Neural cell (in vitro differentiated cells): ENCODE measurements around the gene NCS1.

ENCODE experiments used
- EP300 ChIP-seq: fragments of 450-650 bp; conservative IDR thresholded peaks from 2 replicates; pipeline ENCODE4 v1.6.1; 2014; ENCODE audit warnings: antibody characterized with exemption, mild to moderate bottlenecking, moderate library complexity; ENCODE audit not compliant: poor library complexity, severe bottlenecking
- EZH2 ChIP-seq: fragments of 200-600, 300-800 bp; shearing (Covaris generic), sonication (generic); IDR thresholded peaks from 2 replicates; pipeline ENCODE4 v1.6.1; 2014; ENCODE audit warnings: antibody characterized with exemption, low read length, borderline replicate concordance, mild to moderate bottlenecking; ENCODE audit not compliant: insufficient read depth, poor library complexity, severe bottlenecking
- MXI1 ChIP-seq: fragments of 450-650 bp; conservative IDR thresholded peaks from 2 replicates; pipeline ENCODE4 v1.6.1; 2014; ENCODE audit warnings: antibody characterized with exemption, mild to moderate bottlenecking; ENCODE audit not compliant: poor library complexity, severe bottlenecking
- POLR2AphosphoS5 ChIP-seq: IDR thresholded peaks from 2 replicates; pipeline ENCODE4 v1.6.1; 2012
- RAD21 ChIP-seq: fragments of 450-650 bp; conservative IDR thresholded peaks from 2 replicates; pipeline ENCODE4 v1.6.1; 2014; ENCODE audit warnings: antibody characterized with exemption, mild to moderate bottlenecking, moderate library complexity
- SMC3 ChIP-seq: fragments of 450-650 bp; conservative IDR thresholded peaks from 2 replicates; pipeline ENCODE4 v1.6.1; 2014; ENCODE audit warnings: antibody characterized with exemption, mild to moderate bottlenecking, moderate library complexity; ENCODE audit not compliant: poor library complexity
- TF ChIP-seq, protein P1 (sequence below): fragments of 450-650 bp; IDR thresholded peaks from 2 replicates; pipeline ENCODE4 v1.5.1; 2014; ENCODE audit warnings: antibody characterized with exemption, mild to moderate bottlenecking, moderate library complexity; ENCODE audit not compliant: poor library complexity, severe bottlenecking
- TF ChIP-seq, protein P2 (sequence below): IDR thresholded peaks from 2 replicates; pipeline ENCODE4 v1.6.1; 2012; ENCODE audit warnings: borderline replicate concordance

DNA sequence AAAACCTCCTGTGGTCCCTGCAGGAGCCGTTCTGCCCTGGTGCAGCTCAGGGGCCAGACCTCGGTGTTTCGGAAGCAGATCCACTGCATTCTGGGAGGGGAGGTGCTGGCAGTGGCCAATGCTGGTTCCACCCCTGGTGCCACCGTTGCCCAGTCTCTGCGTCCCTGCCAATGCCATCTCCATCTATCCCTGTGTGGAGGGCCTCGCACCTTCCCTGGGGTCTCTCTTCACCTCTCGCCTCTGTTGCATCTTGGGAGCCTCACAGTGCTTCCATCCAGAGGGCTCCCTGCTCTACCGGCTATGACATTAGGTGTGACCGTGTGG lies 15.3 kb downstream of the NCS1 start:
- TF ChIP-seq, protein P1, sequence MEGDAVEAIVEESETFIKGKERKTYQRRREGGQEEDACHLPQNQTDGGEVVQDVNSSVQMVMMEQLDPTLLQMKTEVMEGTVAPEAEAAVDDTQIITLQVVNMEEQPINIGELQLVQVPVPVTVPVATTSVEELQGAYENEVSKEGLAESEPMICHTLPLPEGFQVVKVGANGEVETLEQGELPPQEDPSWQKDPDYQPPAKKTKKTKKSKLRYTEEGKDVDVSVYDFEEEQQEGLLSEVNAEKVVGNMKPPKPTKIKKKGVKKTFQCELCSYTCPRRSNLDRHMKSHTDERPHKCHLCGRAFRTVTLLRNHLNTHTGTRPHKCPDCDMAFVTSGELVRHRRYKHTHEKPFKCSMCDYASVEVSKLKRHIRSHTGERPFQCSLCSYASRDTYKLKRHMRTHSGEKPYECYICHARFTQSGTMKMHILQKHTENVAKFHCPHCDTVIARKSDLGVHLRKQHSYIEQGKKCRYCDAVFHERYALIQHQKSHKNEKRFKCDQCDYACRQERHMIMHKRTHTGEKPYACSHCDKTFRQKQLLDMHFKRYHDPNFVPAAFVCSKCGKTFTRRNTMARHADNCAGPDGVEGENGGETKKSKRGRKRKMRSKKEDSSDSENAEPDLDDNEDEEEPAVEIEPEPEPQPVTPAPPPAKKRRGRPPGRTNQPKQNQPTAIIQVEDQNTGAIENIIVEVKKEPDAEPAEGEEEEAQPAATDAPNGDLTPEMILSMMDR: no peak
- no peak for TF ChIP-seq POLR2AphosphoS5
- TF ChIP-seq EZH2: no peak
- no peak for TF ChIP-seq RAD21
- no peak for TF ChIP-seq MXI1
- TF ChIP-seq, protein P2, sequence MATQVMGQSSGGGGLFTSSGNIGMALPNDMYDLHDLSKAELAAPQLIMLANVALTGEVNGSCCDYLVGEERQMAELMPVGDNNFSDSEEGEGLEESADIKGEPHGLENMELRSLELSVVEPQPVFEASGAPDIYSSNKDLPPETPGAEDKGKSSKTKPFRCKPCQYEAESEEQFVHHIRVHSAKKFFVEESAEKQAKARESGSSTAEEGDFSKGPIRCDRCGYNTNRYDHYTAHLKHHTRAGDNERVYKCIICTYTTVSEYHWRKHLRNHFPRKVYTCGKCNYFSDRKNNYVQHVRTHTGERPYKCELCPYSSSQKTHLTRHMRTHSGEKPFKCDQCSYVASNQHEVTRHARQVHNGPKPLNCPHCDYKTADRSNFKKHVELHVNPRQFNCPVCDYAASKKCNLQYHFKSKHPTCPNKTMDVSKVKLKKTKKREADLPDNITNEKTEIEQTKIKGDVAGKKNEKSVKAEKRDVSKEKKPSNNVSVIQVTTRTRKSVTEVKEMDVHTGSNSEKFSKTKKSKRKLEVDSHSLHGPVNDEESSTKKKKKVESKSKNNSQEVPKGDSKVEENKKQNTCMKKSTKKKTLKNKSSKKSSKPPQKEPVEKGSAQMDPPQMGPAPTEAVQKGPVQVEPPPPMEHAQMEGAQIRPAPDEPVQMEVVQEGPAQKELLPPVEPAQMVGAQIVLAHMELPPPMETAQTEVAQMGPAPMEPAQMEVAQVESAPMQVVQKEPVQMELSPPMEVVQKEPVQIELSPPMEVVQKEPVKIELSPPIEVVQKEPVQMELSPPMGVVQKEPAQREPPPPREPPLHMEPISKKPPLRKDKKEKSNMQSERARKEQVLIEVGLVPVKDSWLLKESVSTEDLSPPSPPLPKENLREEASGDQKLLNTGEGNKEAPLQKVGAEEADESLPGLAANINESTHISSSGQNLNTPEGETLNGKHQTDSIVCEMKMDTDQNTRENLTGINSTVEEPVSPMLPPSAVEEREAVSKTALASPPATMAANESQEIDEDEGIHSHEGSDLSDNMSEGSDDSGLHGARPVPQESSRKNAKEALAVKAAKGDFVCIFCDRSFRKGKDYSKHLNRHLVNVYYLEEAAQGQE: no peak
- no peak for TF ChIP-seq SMC3
- no peak for TF ChIP-seq EP300
